Spleen (tissue), 3 donors: ENCODE results near the gene ZCCHC10.

ENCODE experiments used
- POLR2A ChIP-seq, 3 donors: fragments of 450-650 bp; IDR thresholded peaks; one replicate each; pipeline ENCODE4 v1.5.1; 2017; ENCODE audit warnings: antibody characterized with exemption in 3 of 3, mild to moderate bottlenecking in 1 of 3
- POLR2AphosphoS5 ChIP-seq, 3 donors: sonication (generic); formaldehyde crosslinking; IDR thresholded peaks; one replicate each; pipeline ENCODE4 v1.5.1; 2017; ENCODE audit warnings: antibody characterized with exemption in 3 of 3

GRCh38 chr5:133030343-133031005 lies 4.1 kb upstream of the ZCCHC10 start:
- TF ChIP-seq POLR2A (IDR thresholded peaks at IDR 0.05) (no peak), POLR2AphosphoS5 (IDR thresholded peaks at IDR 0.05) (no peak)
